WTC11 (cell line): ENCODE results near the gene ATR. TPM values are rescaled to one million over a fixed set of nuclear protein-coding genes. Genes with fewer than 3 reads are reported as not detected.

Experiments used
- ATAC-seq: fragments of 200-7000 bp; cut with Tn5 transposase; 2 replicates; pipeline ENCODE4 v1.10.0; 2021; ENCODE audit warnings: mild to moderate bottlenecking, moderate library complexity
- CTCF ChIA-PET: fragments of 300-600 bp; sonication (Branson Sonifier 250); formaldehyde crosslinking; loops from one replicate; lab custom pipeline; 2021; ENCODE audit warnings: antibody characterized with exemption; lab: Charles Lee
- POLR2A ChIA-PET: fragments of 350-600 bp; sonication (Branson Sonifier 250); formaldehyde crosslinking; loops from one replicate; lab custom pipeline; 2021; ENCODE audit warnings: antibody characterized with exemption; lab: Charles Lee
- DNase-seq: peaks from one replicate; pipeline ENCODE4 v3.0.0; 2021; ENCODE audit warnings: low spot score
- H3K27ac Mint-ChIP-seq: 2 replicates; pipeline ENCODE4 v1.8.0; 2021; ENCODE audit warnings: mixed read lengths
- H3K27me3 Mint-ChIP-seq: 2 replicates; pipeline ENCODE4 v1.8.0; 2021; ENCODE audit warnings: low read depth, mild to moderate bottlenecking, moderate library complexity, mixed read lengths
- H3K36me3 Mint-ChIP-seq: 2 replicates; pipeline ENCODE4 v1.8.0; 2021; ENCODE audit warnings: mixed read lengths
- H3K4me1 Mint-ChIP-seq: 2 replicates; pipeline ENCODE4 v1.8.0; 2022; ENCODE audit warnings: mixed read lengths
- H3K4me3 Mint-ChIP-seq: 2 replicates; pipeline ENCODE4 v1.8.0; 2021; ENCODE audit warnings: mild to moderate bottlenecking, moderate library complexity, mixed read lengths
- H3K9me3 Mint-ChIP-seq: 2 replicates; pipeline ENCODE4 v1.8.0; 2021; ENCODE audit warnings: mixed read lengths
- CREB1 ChIP-seq: sonication (generic); formaldehyde crosslinking; IDR thresholded peaks from 2 replicates; pipeline ENCODE4 v1.8.0; 2023; ENCODE audit warnings: mild to moderate bottlenecking, missing genetic modification reagents
- ELF4 ChIP-seq: sonication (generic); formaldehyde crosslinking; IDR thresholded peaks from 2 replicates; pipeline ENCODE4 v1.8.1; 2022; ENCODE audit warnings: low read depth, mild to moderate bottlenecking, moderate library complexity, missing genetic modification reagents
- GRHL2 ChIP-seq: fragments of 250-450 bp; sonication (Bioruptor Pico); IDR thresholded peaks from 2 replicates; pipeline ENCODE4 v1.8.0; 2022; ENCODE audit warnings: mild to moderate bottlenecking, moderate library complexity; ENCODE audit not compliant: insufficient replicate concordance, severe bottlenecking
- NR2C2 ChIP-seq: sonication (generic); formaldehyde crosslinking; IDR thresholded peaks from 2 replicates; pipeline ENCODE4 v1.8.0; 2022; ENCODE audit warnings: mild to moderate bottlenecking, missing genetic modification reagents
- OVOL2 ChIP-seq: fragments of 250-450 bp; sonication (Bioruptor Pico); IDR thresholded peaks from 2 replicates; pipeline ENCODE4 v1.9.0; 2021; ENCODE audit warnings: mild to moderate bottlenecking, borderline replicate concordance
- PRRX2 ChIP-seq: fragments of 250-450 bp; sonication (Bioruptor Pico); IDR thresholded peaks from 2 replicates; pipeline ENCODE4 v1.8.0; 2021; ENCODE audit warnings: mild to moderate bottlenecking
- RELA ChIP-seq: sonication (generic); formaldehyde crosslinking; IDR thresholded peaks from 2 replicates; pipeline ENCODE4 v1.8.1; 2022; ENCODE audit warnings: missing genetic modification reagents, mild to moderate bottlenecking, borderline replicate concordance
- SMAD4 ChIP-seq: sonication (generic); formaldehyde crosslinking; IDR thresholded peaks from 2 replicates; pipeline ENCODE4 v1.8.0; 2022; ENCODE audit warnings: mild to moderate bottlenecking, missing genetic modification reagents
- SOX15 ChIP-seq: fragments of 250-450 bp; sonication (Bioruptor Pico); IDR thresholded peaks from 2 replicates; pipeline ENCODE4 v1.9.0; 2021; ENCODE audit warnings: mild to moderate bottlenecking
- SP1 ChIP-seq: sonication (generic); formaldehyde crosslinking; conservative IDR thresholded peaks from 2 replicates; pipeline ENCODE4 v1.8.1; 2022; ENCODE audit warnings: missing genetic modification reagents
- TP53 ChIP-seq: sonication (generic); formaldehyde crosslinking; IDR thresholded peaks from 2 replicates; pipeline ENCODE4 v1.8.1; 2023; ENCODE audit warnings: mild to moderate bottlenecking, missing genetic modification reagents
- ZNF416 ChIP-seq: fragments of 250-450 bp; sonication (Bioruptor Pico); IDR thresholded peaks from 2 replicates; pipeline ENCODE4 v1.9.0; 2021; ENCODE audit warnings: mild to moderate bottlenecking, inconsistent platforms
- total RNA-seq: library from RNA; stranded (reverse); gene quantifications from 3 replicates; pipeline ENCODE4 v1.2.3, GENCODE V29; 2021
- TF ChIP-seq, protein P1 (sequence below): fragments of 250-450 bp; sonication (Bioruptor Pico); IDR thresholded peaks from 2 replicates; pipeline ENCODE4 v1.8.0; 2021; ENCODE audit warnings: mild to moderate bottlenecking
- TF ChIP-seq, protein P2 (sequence below): fragments of 250-450 bp; sonication (Bioruptor Pico); IDR thresholded peaks from 2 replicates; pipeline ENCODE4 v1.9.0; 2021; ENCODE audit warnings: mild to moderate bottlenecking
- TF ChIP-seq, protein P3 (sequence below): sonication (generic); formaldehyde crosslinking; IDR thresholded peaks from 2 replicates; pipeline ENCODE4 v1.8.1; 2022; ENCODE audit warnings: low read depth, mild to moderate bottlenecking, moderate library complexity, missing genetic modification reagents, borderline replicate concordance
- TF ChIP-seq, protein P4 (sequence below): sonication (generic); formaldehyde crosslinking; IDR thresholded peaks from 2 replicates; pipeline ENCODE4 v1.8.1; 2023; ENCODE audit warnings: mild to moderate bottlenecking, missing genetic modification reagents, moderate library complexity
- TF ChIP-seq, protein P5 (sequence below): sonication (generic); formaldehyde crosslinking; conservative IDR thresholded peaks from 2 replicates; pipeline ENCODE4 v1.8.1; 2023; ENCODE audit warnings: mild to moderate bottlenecking, low read depth, missing genetic modification reagents, moderate library complexity
- TF ChIP-seq, protein P6 (sequence below): fragments of 250-450 bp; sonication (Bioruptor Pico); IDR thresholded peaks from 2 replicates; pipeline ENCODE4 v2.1.2; 2022; ENCODE audit warnings: mild to moderate bottlenecking, moderate library complexity

The ATR gene
- total RNA-seq, 1 experiment from 2014 or later, result 26.7 TPM

DNA sequence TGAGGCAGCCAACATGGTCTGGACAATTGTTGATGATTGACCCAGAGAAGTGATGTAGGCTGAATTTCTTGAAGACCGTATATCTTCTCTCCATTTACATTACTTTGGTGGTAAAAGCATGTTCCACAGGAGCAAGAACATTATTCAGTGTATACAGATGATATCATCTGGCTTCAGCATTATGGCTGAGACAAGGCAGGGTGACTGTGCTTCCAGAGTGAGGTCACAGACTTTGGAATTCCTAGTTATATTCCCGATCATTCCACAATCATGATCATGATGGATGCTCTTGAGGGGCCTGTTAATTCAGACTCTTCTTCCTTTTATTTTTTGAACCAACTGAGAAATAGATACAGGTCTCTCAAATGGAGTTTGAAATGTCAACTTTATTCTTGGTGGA, 36.6 kb upstream of the ATR start:
- no peaks in the 10 kb centered on the region for H3K27me3 Mint-ChIP-seq
- no peaks in the 10 kb centered on the region for H3K9me3 Mint-ChIP-seq
- no peak for TF ChIP-seq TP53 (CRISPR knock-in tag)
- no peaks in the 10 kb centered on the region for H3K36me3 Mint-ChIP-seq
- DNase-seq (no peak), ATAC-seq (no peak)
- peaks cover 8% of the 10 kb centered on the region for H3K4me1 Mint-ChIP-seq
- POLR2A ChIA-PET, result no interaction called here
- H3K27ac Mint-ChIP-seq, result peak overlapping the region; percentile 1
- CTCF ChIA-PET, result interaction anchor here (0.6 kb wide), 1 partner anchor 50 kb away, joined by 3 read pairs; no protein-coding TSS in a partner anchor
- H3K4me3 Mint-ChIP-seq, result no peak overlapping the region

DNA sequence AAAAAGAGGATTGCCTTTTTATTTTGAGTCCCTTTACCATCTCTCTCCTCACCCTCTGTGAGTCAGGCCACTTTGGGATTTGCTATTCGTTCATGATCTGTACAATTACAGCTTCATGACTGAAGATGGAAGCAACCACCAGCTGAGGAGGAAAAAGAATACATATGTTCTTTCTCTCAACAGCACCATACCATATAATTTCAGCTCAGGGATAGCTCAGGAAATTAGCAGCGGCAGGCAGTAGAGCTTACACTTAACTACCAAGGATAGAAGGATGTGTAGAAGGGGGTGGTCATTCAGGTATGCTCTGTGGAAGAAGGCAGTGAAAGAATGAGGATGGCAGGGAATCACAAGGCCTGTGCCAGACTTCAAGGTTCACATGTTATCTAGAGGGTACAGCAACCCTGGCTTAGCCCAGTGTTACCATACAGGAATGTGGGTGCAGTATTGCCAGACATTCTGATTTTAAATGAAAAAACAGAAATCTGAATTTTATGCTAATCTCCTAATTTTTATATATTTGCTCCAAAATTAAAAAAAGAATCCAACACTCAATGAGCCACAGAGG, 35.6 kb upstream of the ATR start:
- H3K27ac Mint-ChIP-seq, result no peak overlapping the region
- peaks cover 5% of the 10 kb centered on the region for H3K4me1 Mint-ChIP-seq
- H3K9me3 Mint-ChIP-seq, result no peaks in the 10 kb centered on the region
- TF ChIP-seq SP1 (CRISPR knock-in tag) (no peak), PRRX2 (CRISPR knock-in tag) (no peak), ZNF416 (no peak), SOX15 (CRISPR knock-in tag) (no peak), NR2C2 (CRISPR knock-in tag) (no peak), GRHL2 (CRISPR knock-in tag) (no peak), SMAD4 (no peak)
- TF ChIP-seq, protein P1, sequence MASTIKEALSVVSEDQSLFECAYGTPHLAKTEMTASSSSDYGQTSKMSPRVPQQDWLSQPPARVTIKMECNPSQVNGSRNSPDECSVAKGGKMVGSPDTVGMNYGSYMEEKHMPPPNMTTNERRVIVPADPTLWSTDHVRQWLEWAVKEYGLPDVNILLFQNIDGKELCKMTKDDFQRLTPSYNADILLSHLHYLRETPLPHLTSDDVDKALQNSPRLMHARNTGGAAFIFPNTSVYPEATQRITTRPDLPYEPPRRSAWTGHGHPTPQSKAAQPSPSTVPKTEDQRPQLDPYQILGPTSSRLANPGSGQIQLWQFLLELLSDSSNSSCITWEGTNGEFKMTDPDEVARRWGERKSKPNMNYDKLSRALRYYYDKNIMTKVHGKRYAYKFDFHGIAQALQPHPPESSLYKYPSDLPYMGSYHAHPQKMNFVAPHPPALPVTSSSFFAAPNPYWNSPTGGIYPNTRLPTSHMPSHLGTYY (CRISPR knock-in tag), result no peak
- POLR2A ChIA-PET, result no interaction called here
- CTCF ChIA-PET, result no interaction called here
- no peak overlapping the region for H3K4me3 Mint-ChIP-seq
- no peaks in the 10 kb centered on the region for H3K27me3 Mint-ChIP-seq
- DNase-seq (no peak), ATAC-seq (no peak)
- H3K36me3 Mint-ChIP-seq, result no peaks in the 10 kb centered on the region

DNA sequence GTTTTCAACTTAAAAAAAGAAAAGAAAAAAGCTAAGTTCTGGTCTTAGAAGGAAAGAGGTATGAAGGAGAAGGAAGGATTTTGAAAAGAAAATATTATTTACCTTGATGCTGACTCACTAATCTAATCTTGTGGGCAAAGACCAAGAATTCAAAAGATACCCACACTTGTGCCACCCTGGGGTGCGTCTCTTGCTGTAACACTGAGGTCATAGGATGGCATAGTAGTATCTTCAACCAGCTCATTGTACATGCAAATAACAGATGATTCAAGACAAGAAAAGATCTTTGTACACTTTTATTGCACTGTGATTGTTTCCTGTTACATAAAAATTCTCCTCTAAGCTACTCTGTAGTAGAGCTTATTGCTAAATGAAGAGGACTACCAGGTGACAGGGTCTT, 35.0 kb upstream of the ATR start:
- ATAC-seq, result no peak
- no peaks in the 10 kb centered on the region for H3K9me3 Mint-ChIP-seq
- no peak overlapping the region for H3K4me3 Mint-ChIP-seq
- ChIA-PET CTCF (no interaction called here), POLR2A (no interaction called here)
- H3K4me1 Mint-ChIP-seq, result peaks cover under 1% of the 10 kb centered on the region
- H3K27ac Mint-ChIP-seq, result no peak overlapping the region
- H3K27me3 Mint-ChIP-seq, result no peaks in the 10 kb centered on the region
- no peaks in the 10 kb centered on the region for H3K36me3 Mint-ChIP-seq
- no peak for DNase-seq
- TF ChIP-seq, protein P2, sequence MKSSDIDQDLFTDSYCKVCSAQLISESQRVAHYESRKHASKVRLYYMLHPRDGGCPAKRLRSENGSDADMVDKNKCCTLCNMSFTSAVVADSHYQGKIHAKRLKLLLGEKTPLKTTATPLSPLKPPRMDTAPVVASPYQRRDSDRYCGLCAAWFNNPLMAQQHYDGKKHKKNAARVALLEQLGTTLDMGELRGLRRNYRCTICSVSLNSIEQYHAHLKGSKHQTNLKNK (CRISPR knock-in tag), result no peak
- TF ChIP-seq RELA (CRISPR knock-in tag) (no peak), SMAD4 (no peak), PRRX2 (CRISPR knock-in tag) (no peak), SOX15 (CRISPR knock-in tag) (no peak), CREB1 (CRISPR knock-in tag) (no peak), ELF4 (CRISPR knock-in tag) (no peak), OVOL2 (no peak)
- TF ChIP-seq, protein P3, sequence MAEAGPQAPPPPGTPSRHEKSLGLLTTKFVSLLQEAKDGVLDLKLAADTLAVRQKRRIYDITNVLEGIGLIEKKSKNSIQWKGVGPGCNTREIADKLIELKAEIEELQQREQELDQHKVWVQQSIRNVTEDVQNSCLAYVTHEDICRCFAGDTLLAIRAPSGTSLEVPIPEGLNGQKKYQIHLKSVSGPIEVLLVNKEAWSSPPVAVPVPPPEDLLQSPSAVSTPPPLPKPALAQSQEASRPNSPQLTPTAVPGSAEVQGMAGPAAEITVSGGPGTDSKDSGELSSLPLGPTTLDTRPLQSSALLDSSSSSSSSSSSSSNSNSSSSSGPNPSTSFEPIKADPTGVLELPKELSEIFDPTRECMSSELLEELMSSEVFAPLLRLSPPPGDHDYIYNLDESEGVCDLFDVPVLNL (CRISPR knock-in tag), result no peak
- TF ChIP-seq, protein P4, sequence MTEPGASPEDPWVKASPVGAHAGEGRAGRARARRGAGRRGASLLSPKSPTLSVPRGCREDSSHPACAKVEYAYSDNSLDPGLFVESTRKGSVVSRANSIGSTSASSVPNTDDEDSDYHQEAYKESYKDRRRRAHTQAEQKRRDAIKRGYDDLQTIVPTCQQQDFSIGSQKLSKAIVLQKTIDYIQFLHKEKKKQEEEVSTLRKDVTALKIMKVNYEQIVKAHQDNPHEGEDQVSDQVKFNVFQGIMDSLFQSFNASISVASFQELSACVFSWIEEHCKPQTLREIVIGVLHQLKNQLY (CRISPR knock-in tag), result no peak
- TF ChIP-seq, protein P5, sequence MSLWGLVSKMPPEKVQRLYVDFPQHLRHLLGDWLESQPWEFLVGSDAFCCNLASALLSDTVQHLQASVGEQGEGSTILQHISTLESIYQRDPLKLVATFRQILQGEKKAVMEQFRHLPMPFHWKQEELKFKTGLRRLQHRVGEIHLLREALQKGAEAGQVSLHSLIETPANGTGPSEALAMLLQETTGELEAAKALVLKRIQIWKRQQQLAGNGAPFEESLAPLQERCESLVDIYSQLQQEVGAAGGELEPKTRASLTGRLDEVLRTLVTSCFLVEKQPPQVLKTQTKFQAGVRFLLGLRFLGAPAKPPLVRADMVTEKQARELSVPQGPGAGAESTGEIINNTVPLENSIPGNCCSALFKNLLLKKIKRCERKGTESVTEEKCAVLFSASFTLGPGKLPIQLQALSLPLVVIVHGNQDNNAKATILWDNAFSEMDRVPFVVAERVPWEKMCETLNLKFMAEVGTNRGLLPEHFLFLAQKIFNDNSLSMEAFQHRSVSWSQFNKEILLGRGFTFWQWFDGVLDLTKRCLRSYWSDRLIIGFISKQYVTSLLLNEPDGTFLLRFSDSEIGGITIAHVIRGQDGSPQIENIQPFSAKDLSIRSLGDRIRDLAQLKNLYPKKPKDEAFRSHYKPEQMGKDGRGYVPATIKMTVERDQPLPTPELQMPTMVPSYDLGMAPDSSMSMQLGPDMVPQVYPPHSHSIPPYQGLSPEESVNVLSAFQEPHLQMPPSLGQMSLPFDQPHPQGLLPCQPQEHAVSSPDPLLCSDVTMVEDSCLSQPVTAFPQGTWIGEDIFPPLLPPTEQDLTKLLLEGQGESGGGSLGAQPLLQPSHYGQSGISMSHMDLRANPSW, result no peak
- TF ChIP-seq, protein P1 (CRISPR knock-in tag), result no peak
- TF ChIP-seq, protein P6, sequence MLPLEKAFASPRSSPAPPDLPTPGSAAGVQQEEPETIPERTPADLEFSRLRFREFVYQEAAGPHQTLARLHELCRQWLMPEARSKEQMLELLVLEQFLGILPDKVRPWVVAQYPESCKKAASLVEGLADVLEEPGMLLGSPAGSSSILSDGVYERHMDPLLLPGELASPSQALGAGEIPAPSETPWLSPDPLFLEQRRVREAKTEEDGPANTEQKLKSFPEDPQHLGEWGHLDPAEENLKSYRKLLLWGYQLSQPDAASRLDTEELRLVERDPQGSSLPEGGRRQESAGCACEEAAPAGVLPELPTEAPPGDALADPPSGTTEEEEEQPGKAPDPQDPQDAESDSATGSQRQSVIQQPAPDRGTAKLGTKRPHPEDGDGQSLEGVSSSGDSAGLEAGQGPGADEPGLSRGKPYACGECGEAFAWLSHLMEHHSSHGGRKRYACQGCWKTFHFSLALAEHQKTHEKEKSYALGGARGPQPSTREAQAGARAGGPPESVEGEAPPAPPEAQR (CRISPR knock-in tag), result no peak
